HG03378 (cell line): ENCODE results near the gene PIP5K1B.

Source experiments
- ATAC-seq: cut with Tn5 transposase; IDR thresholded peaks from one replicate; pipeline ENCODE4 v1.9.1; 2021; ENCODE audit warnings: mild to moderate bottlenecking, moderate library complexity; ENCODE audit not compliant: unreplicated experiment

Gene PIP5K1B

GRCh38 chr9:68732405-68733020, 27.5 kb downstream of the PIP5K1B start:
- ATAC-seq: no peak

- no peak for ATAC-seq
Measured at GRCh38 chr9:68733021-68733405, 28.0 kb downstream of the PIP5K1B start.

GRCh38 chr9:68738358-68738757, 33.3 kb downstream of the PIP5K1B start:
- no peak for ATAC-seq

GRCh38 chr9:68739621-68740174, 34.7 kb downstream of the PIP5K1B start:
- ATAC-seq: no peak

- ATAC-seq: no peak
Measured at GRCh38 chr9:68740561-68740960, 35.5 kb downstream of the PIP5K1B start.

- ATAC-seq: no peak
Measured at GRCh38 chr9:68741234-68741633, 36.2 kb downstream of the PIP5K1B start.

GRCh38 chr9:68741704-68742332, 36.8 kb downstream of the PIP5K1B start:
- ATAC-seq: no peak

- no peak for ATAC-seq
Measured at GRCh38 chr9:68742333-68742730, 37.3 kb downstream of the PIP5K1B start.

GRCh38 chr9:68744426-68744825, 39.4 kb downstream of the PIP5K1B start:
- ATAC-seq: no peak

GRCh38 chr9:68746525-68746924, 41.5 kb downstream of the PIP5K1B start:
- no peak for ATAC-seq

GRCh38 chr9:68747043-68747533, 42.0 kb downstream of the PIP5K1B start:
- no peak for ATAC-seq

GRCh38 chr9:68749135-68749534, 44.1 kb downstream of the PIP5K1B start:
- ATAC-seq: no peak

GRCh38 chr9:68749579-68750159, 44.6 kb downstream of the PIP5K1B start:
- ATAC-seq: no peak

GRCh38 chr9:68750255-68750654, 45.2 kb downstream of the PIP5K1B start:
- no peak for ATAC-seq

GRCh38 chr9:68750786-68751185, 45.7 kb downstream of the PIP5K1B start:
- no peak for ATAC-seq

- no peak for ATAC-seq
Measured at GRCh38 chr9:68751556-68751955, 46.5 kb downstream of the PIP5K1B start.

GRCh38 chr9:68755051-68755450, 50.0 kb downstream of the PIP5K1B start:
- ATAC-seq: no peak

GRCh38 chr9:68755752-68756151, 50.7 kb downstream of the PIP5K1B start:
- no peak for ATAC-seq

GRCh38 chr9:68759981-68760673, 55.1 kb downstream of the PIP5K1B start:
- no peak for ATAC-seq

- ATAC-seq: no peak
Measured at GRCh38 chr9:68760674-68761333, 55.8 kb downstream of the PIP5K1B start.

- ATAC-seq: no peak
Measured at GRCh38 chr9:68762570-68762969, 57.5 kb downstream of the PIP5K1B start.
